Fibroblast of skin of scalp (primary cell): Measurements from ENCODE around the gene ANKRD13D. TPM values are rescaled to one million over a fixed set of nuclear protein-coding genes. Genes with fewer than 3 reads are reported as not detected.

Experiments used
- DNase-seq: peaks from one replicate; pipeline ENCODE4 v3.0.0-alpha.2; 2013
- polyA plus RNA-seq, 2 experiments: library from polyadenylated mRNA; unstranded; fragments of 120-200 nt; gene quantifications; one replicate each; pipeline ENCODE4 v1.2.1, GENCODE V29; 2013; ENCODE audit not compliant: insufficient read length in 2 of 2

ANKRD13D gene
- 23.1 TPM for polyA plus RNA-seq (2013, experiment 1 of 2; ENCODE audit: insufficient read length)
- polyA plus RNA-seq (2013, experiment 2 of 2; ENCODE audit: insufficient read length): 21.0 TPM

GRCh38 chr11:67289226-67289650 lies at the start of gene ANKRD13D:
ANKRD13D (plus strand) TSS chr11:67289303; CDS start chr11:67289461, 158 bp downstream.
- no peak for DNase-seq

DNA sequence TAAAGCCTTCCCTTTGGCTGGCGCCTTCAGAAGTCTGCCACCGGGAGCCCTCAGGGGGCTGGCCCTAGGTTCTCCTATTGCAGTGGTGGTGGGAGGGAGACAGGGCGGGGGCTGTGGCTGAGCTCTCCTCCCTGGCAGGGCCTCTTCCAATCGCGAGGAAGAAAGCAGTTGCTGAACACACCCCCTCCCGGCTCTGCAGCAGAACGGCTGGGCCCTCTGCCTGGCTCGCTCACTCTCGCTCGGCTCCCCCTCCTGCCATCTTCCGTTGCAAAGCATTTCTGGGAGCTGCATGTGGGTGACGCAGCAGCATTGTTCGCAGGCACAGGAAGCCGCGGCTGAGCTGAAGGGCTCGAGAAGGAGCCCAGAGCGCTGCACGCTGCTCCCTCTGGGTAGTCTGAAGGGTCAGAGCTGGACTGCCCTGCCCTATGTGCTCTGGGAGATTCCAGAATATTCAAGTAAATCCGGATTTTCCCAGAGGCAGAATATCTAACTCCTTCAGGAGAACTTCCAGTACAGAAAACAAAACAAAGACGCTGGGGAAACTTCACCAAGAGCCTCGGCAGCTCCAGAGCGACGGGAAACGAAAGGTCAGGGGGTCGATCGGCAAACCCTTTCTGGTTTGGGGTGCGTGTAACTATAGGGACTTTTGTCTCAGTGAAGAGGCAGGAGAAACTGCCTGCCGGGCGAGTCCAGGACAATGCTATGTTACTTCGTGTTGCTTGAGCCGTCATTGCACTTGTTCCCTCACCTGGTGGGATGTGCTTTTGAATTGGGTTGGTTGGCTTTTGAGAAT lies 49.1 kb upstream of the ANKRD13D start:
- peak; percentile 98 for DNase-seq

GRCh38 chr11:67240576-67241389 lies 48.3 kb upstream of the ANKRD13D start:
- DNase-seq: peak; percentile 63

GRCh38 chr11:67242548-67242947 lies 46.6 kb upstream of the ANKRD13D start:
- no peak for DNase-seq

DNA sequence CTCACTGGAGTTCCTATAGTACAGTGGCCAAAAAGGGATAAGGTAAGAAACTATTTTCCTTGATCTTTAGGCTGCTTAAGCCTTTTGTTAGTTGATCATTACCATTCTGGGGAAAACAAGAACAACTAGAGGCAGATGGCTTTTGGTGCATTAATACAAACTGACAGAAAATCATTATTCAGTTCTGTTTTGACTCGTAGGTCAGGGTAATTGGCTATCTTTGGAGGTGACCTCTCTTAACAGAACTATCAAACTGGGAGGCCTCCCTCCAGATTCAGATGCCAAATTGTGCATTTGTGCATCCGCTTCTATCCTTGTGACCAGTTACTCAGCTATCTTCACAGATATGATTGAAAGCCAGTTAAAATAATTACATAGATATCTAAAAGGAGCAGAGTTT lies 46.1 kb upstream of the ANKRD13D start:
- DNase-seq: no peak

DNA sequence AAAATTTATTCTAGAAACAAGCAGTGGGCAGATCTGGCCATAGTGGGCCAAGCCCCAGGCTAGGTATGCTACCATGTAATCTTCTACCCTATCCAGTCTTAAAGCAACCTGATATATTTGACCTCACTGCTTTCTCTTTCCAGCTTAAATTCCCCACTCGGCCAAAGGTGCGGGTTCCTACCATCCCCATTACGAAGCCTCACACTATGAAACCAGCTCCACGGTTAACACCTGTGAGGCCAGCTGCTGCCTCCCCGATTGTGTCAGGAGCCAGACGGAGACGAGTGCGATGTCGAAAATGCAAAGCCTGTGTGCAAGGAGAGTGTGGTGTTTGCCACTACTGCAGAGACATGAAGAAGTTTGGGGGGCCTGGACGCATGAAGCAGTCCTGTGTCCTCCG lies 44.1 kb upstream of the ANKRD13D start:
- no peak for DNase-seq

DNA sequence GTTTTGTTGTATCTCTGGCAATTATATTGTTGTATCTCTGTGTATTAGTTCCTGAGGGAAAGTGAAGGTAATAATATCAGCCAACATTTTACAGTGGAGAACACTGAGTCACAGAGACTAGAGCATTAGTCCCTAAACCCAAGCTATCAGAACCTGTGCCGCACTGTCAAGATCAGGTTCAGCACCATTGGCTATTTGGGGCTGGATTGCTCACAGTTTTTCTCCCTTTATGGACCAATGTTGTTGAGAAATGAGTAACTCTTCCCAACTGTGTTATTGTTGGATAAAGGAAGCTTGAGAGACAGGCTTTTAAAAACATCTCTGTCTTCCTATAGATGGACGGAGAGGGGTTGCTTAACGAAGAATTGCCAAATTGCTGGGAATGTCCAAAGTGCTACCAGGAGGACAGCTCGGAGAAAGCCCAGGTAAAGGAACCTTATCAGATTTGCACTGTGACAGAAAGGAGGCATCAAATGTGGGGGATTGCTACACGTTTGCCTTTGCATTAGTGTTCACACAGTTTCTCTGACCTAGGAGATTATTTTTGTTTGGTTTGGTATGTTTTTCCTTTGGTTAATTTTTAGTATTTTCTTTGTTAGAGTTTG lies 41.1 kb upstream of the ANKRD13D start:
- no peak for DNase-seq

DNA sequence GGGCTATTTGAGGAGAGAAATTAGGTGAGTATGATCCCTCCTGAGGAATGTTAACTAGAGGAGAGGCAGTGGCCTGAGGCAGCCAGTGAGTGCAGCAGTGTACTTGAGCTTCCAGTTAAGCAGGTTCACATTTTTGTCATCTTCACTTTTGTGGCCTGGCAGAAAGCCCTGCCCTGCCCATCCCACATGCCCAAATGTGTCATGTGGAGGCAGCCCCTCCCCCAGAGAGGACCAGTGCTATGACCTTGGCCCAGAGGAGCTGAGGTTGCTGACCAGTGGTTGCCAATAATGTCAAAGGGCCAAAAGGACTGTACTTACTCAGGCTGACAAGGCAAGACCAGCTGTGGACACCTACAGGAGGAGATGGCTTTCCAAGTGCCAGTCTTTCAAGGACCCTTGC lies 40.5 kb upstream of the ANKRD13D start:
- no peak for DNase-seq

- DNase-seq: no peak
Observed at GRCh38 chr11:67250059-67251043, 38.8 kb upstream of the ANKRD13D start.

DNA sequence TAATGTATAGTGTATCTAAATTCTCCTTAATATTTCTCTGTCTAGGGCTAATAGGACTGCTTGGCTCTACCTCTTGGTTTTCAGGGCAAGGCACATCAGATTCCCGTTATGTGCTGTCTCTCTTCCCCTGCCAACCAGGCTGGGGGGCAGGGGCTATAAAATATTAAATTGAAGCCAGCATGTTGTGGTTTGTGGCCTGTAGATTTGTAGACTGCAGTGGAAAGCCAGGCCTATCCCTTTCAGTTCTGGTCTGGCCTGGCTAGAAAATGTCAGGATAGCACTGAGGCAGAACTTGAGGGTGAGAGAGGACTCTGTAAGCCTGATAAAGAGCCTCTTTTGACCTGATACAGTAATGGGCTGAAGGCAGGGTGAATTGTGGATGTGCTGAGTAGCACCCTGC lies 37.3 kb upstream of the ANKRD13D start:
- no peak for DNase-seq

DNA sequence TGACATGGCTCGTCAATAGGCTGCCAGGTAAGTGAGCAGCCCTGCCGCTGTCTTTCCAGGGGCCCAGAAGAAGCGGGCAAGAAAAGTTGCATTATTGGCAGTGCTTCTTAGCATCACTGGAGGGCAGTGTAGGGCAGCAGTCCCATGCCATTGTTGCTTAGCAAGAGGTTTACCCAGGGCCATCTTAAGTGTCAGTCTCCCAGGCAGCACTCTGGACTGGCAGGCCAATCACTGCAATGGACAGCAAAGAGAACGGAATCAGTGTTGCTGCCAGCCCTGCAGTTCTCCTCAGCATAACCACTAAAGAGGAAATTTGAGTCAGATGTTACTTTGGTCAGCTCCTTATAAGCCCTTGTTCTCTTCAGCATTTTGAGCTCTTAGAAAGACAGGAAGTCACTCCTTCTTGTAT lies 36.3 kb upstream of the ANKRD13D start:
- peak; percentile 44 for DNase-seq

DNA sequence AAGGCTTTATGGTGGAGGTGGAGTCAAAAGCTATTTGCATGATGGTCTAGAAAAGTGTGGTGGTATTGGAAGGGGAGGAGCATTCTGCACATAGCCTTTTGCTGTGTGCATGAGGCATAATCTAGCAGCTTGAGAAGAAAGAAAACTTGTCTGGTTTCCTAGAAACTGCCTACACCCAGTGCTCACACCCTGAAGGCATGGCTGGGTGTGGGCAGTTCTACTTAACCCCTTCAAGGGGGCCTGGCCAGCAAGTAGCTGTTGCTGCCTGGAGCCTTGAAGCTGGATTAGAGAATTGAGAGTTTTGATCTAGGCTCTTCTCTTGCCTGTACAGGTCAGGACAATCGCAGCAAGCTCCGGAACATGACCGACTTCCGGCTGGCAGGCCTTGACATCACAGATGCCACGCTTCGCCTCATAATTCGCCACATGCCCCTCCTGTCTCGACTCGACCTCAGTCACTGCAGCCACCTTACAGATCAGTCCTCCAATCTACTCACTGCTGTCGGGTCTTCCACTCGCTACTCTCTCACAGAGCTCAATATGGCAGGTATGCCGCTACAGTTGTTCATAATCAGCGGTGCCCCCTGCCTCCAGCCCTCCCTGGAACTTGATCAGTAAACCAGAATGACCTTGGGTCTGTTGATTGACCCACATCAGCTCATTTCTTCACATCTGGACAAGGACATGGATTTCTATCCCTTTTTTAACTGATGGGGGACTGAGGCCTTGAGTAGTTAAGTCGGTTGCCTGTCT lies 35.1 kb upstream of the ANKRD13D start:
- no peak for DNase-seq

DNA sequence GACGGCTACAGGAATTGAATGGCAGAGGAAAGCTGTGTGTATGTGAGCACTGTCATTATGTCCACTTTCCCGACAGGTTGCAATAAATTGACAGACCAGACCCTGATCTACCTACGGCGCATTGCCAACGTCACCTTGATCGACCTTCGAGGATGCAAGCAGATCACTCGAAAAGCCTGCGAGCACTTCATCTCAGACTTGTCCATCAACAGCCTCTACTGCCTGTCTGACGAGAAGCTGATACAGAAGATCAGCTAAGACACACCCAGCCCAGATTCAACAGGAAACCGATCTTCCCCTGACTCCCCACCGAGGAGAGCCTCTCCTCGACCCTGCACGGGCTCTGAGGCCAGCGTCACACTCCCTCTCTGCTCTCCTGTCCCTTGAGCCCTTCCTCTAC lies 34.3 kb upstream of the ANKRD13D start:
- DNase-seq: no peak

- no peak for DNase-seq
Observed at GRCh38 chr11:67255353-67255752, 33.8 kb upstream of the ANKRD13D start.

DNA sequence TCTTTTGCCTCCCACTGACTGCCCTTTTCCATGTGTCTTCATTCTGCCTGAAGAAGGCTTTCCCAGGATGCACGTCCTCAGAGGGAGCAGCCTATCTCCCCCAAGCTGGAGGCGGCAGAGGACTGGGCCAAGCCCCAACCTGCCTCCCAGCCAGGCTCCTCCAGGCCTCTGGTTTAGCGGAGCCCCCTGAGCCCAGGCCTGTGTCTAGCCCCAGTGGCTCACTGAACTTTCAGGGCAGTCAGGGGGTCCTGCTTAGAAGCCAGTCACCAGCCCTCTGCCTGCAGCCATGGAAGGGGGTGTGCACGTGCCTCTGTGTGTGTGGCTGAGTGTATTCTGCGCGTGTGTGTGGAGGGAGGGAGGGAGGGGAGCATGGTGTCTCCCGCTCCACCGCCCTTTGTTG lies 33.2 kb upstream of the ANKRD13D start:
- no peak for DNase-seq

GRCh38 chr11:67256477-67257135 lies 32.5 kb upstream of the ANKRD13D start:
- DNase-seq: no peak

GRCh38 chr11:67260406-67260805 lies 28.7 kb upstream of the ANKRD13D start:
- no peak for DNase-seq

DNA sequence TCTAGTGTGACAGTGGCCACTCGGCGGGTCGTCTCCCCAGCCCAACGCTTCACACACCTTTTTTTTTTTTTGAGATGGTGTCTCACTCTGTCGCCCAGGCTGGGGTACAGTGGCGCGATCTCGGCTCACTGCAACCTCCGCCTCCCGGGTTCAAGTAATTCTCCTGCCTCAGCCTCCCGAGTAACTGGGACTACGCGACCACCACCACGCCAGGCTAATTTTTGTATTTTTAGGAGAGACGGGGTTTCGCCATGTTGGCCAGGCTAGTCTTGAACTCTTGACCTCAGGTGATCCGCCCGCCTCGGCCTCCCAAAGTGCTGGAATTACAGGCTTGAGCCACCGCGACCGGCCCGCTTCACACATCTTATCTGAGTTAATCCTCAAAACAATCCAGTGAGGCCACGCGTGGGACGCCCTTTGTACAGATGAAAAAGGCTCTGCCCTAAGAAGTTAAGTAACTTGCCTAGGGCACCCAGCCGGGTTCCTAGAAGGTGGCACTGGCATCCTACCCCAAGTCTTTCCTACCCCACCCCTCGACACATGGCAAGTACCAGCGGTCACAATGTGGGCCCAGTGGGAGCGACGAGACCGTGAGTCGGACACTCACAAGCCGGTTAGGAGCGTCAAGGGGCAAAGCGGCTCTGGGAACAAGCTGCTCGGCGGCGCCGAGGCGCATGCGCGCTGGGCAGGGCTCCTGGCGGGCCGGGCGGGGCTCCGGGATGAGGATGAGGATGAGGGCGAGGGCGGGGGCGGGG lies 28.0 kb upstream of the ANKRD13D start:
- DNase-seq: peak; percentile 62

GRCh38 chr11:67261640-67261945 lies 27.5 kb upstream of the ANKRD13D start:
- no peak for DNase-seq
